K562 (cell line): ENCODE measurements around the gene NUDT14. TPM values are rescaled to one million over a fixed set of nuclear protein-coding genes. Genes with fewer than 3 reads are reported as not detected.

Experiments
- ATAC-seq: fragments of 200-7000 bp; cut with Tn5 transposase; 3 replicates; pipeline ENCODE4 v1.9.1; 2020; ENCODE audit warnings: moderate library complexity
- BruUV-seq: library from RNA; stranded (reverse); fragments of 400-500 nt; replicated peaks from 2 replicates; lab custom pipeline; 2021; lab: Mats Ljungman, UMichigan
- CTCF ChIA-PET: fragments of 300-600 bp; formaldehyde crosslinking; extraction: SDS; loops from one replicate; lab custom pipeline; 2021; ENCODE audit warnings: low intra/inter-chr PET ratio; lab: Yijun Ruan, JAX
- POLR2A ChIA-PET: fragments of 300-600, 350-650 bp; sonication (Branson Sonifier 250); formaldehyde crosslinking; extraction: SDS; loops from one replicate; lab custom pipeline; 2021; ENCODE audit warnings: antibody characterized with exemption, inconsistent platforms; lab: Yijun Ruan, JAX
- DNase-seq, 4 experiments: peaks; one replicate each; pipeline versions ENCODE4 v3.0.0 to v3.0.0-alpha.2; 2011 to 2018; ENCODE audit warnings: low spot score in 3 of 4, mixed read lengths in 3 of 4; ENCODE audit errors: extremely low read depth in 1 of 4
- FAIRE-seq: peaks from 2 replicates; lab custom pipeline; 2011; peaks lifted over from hg19 to GRCh38; lab: Jason Lieb, UNC
- H2AFZ ChIP-seq: 2 replicates; pipeline ENCODE4 v1.6.0; 2011; ENCODE audit warnings: low read depth, low read length, control low read depth, inconsistent platforms
- H3K27ac ChIP-seq: fragments of 200-600 bp; 3 replicates; pipeline ENCODE4 v1.8.0; 2011; ENCODE audit warnings: low read depth, mild to moderate bottlenecking, control low read depth, inconsistent platforms, low read length, moderate library complexity, mixed read lengths; ENCODE audit errors: extremely low read depth
- H3K27me3 ChIP-seq, 2 experiments: fragments of 300-600 bp in 1 of 2; 2 replicates in 1 of 2; 3 replicates in 1 of 2; pipeline versions ENCODE4 v1.6.0 to v1.8.0; 2011; ENCODE audit warnings: inconsistent platforms in 2 of 2, low read length in 2 of 2, mild to moderate bottlenecking in 1 of 2, mixed read lengths in 1 of 2, moderate library complexity in 1 of 2; ENCODE audit not compliant: control insufficient read depth in 2 of 2, insufficient read depth in 2 of 2
- H3K36me3 ChIP-seq: fragments of 300-600 bp; 3 replicates; pipeline ENCODE4 v1.8.0; 2011; ENCODE audit warnings: mild to moderate bottlenecking, low read length, inconsistent platforms; ENCODE audit not compliant: control insufficient read depth, insufficient read depth
- H3K4me1 ChIP-seq, 2 experiments: fragments of 200-600 bp in 1 of 2; replicated peaks in 1 of 2; 2 replicates in 1 of 2; 3 replicates in 1 of 2; pipeline versions ENCODE4 v1.5.1 to v1.8.0; 2011; ENCODE audit warnings: inconsistent platforms in 2 of 2, low read length in 2 of 2, mild to moderate bottlenecking in 1 of 2, mixed read lengths in 1 of 2, moderate library complexity in 1 of 2; ENCODE audit not compliant: control insufficient read depth in 2 of 2, insufficient read depth in 2 of 2
- H3K4me2 ChIP-seq: 2 replicates; pipeline ENCODE4 v1.6.1; 2011; ENCODE audit warnings: low read length, control low read depth, inconsistent platforms, mixed read lengths; ENCODE audit not compliant: insufficient read depth
- H3K4me3 ChIP-seq: fragments of 200-600 bp; sonication (generic), shearing (Covaris generic); 2 replicates; pipeline ENCODE4 v1.5.1; 2016; ENCODE audit warnings: control low read depth, inconsistent platforms
- H3K79me2 ChIP-seq: fragments of 200-600 bp; 3 replicates; pipeline ENCODE4 v1.8.0; 2011; ENCODE audit warnings: low read length, inconsistent platforms; ENCODE audit not compliant: control insufficient read depth, insufficient read depth
- H3K9ac ChIP-seq, 2 experiments: 2 replicates each; pipeline versions ENCODE4 v1.6.0 to v1.6.1; 2011; ENCODE audit warnings: low read depth in 2 of 2, low read length in 2 of 2, control low read depth in 1 of 2, inconsistent platforms in 1 of 2, mild to moderate bottlenecking in 1 of 2, mixed read lengths in 1 of 2; ENCODE audit not compliant: insufficient read depth in 1 of 2
- H3K9me1 ChIP-seq: one replicate; pipeline ENCODE4 v1.6.0; 2011; ENCODE audit warnings: inconsistent platforms, mild to moderate bottlenecking, low read length, moderate library complexity; ENCODE audit not compliant: control insufficient read depth, insufficient read depth
- H3K9me3 ChIP-seq: replicated peaks from 2 replicates; pipeline ENCODE4 v1.5.1; 2011; ENCODE audit warnings: low read depth, low read length, inconsistent platforms; ENCODE audit not compliant: control insufficient read depth, insufficient read depth
- H4K20me1 ChIP-seq: replicated peaks from 2 replicates; pipeline ENCODE4 v1.6.1; 2011; ENCODE audit warnings: low read length, inconsistent platforms, mixed read lengths; ENCODE audit not compliant: control insufficient read depth, insufficient read depth
- DMBX1 ChIP-seq: fragments of 250-450 bp; sonication (Bioruptor Pico); IDR thresholded peaks from 2 replicates; pipeline ENCODE4 v1.8.0; 2022; ENCODE audit warnings: inconsistent platforms, mild to moderate bottlenecking, moderate library complexity, borderline replicate concordance
- ESRRA ChIP-seq: fragments of 450-650 bp; IDR thresholded peaks from 2 replicates; pipeline ENCODE4 v1.6.1; 2014; ENCODE audit warnings: low read depth, mild to moderate bottlenecking, moderate library complexity, borderline replicate concordance
- GTF2B ChIP-seq: IDR thresholded peaks from 2 replicates; pipeline ENCODE4 v1.6.1; 2011; ENCODE audit not compliant: insufficient read length; ENCODE audit errors: extremely low read depth
- HCFC1 ChIP-seq: IDR thresholded peaks from 2 replicates; pipeline ENCODE4 v1.6.1; 2012; ENCODE audit warnings: low read depth, low read length, improper control_type of control experiment
- HEY1 ChIP-seq: fragments of 250-450 bp; sonication (Bioruptor Pico); IDR thresholded peaks from 2 replicates; pipeline ENCODE4 v1.5.0; 2020; ENCODE audit warnings: mild to moderate bottlenecking, moderate library complexity, borderline replicate concordance
- HMBOX1 ChIP-seq: sonication (generic); IDR thresholded peaks from 2 replicates; pipeline ENCODE4 v1.6.1; 2016
- KLF6 ChIP-seq: fragments of 250-450 bp; sonication (Bioruptor Pico); IDR thresholded peaks from 2 replicates; pipeline ENCODE4 v1.4.0; 2020; ENCODE audit warnings: mild to moderate bottlenecking, moderate library complexity, borderline replicate concordance
- MCM3 ChIP-seq: fragments of 450-650 bp; IDR thresholded peaks from 2 replicates; pipeline ENCODE4 v1.6.1; 2016
- MYBL2 ChIP-seq, 2 experiments: fragments of 450-650 bp in 1 of 2; sonication (generic) in 1 of 2; formaldehyde crosslinking in 1 of 2; IDR thresholded peaks; 2 replicates each; pipeline versions ENCODE4 v1.6.1 to v1.8.1; 2017 to 2022; ENCODE audit warnings: borderline replicate concordance in 1 of 2, inconsistent platforms in 1 of 2, low read depth in 1 of 2, mild to moderate bottlenecking in 1 of 2, missing genetic modification reagents in 1 of 2, moderate library complexity in 1 of 2
- NKRF ChIP-seq: fragments of 450-650 bp; IDR thresholded peaks from 2 replicates; pipeline ENCODE4 v1.6.1; 2016; ENCODE audit warnings: borderline replicate concordance
- PRPF4 ChIP-seq: fragments of 200-400 bp; formaldehyde crosslinking; IDR thresholded peaks from one replicate; pipeline ENCODE4 v1.6.1; 2017; ENCODE audit warnings: low read length, low read depth, mild to moderate bottlenecking; ENCODE audit not compliant: insufficient read depth, poor library complexity, severe bottlenecking
- THRAP3 ChIP-seq: fragments of 450-650 bp; IDR thresholded peaks from 2 replicates; pipeline ENCODE4 v1.6.1; 2016; ENCODE audit warnings: mild to moderate bottlenecking, inconsistent platforms, borderline replicate concordance
- ZKSCAN1 ChIP-seq: fragments of 150-350 bp; IDR thresholded peaks from 2 replicates; pipeline ENCODE4 v1.6.1; 2016; ENCODE audit warnings: low read depth, low read length
- ZNF311 ChIP-seq: fragments of 250-450 bp; sonication (Bioruptor Pico); IDR thresholded peaks from 2 replicates; pipeline ENCODE4 v1.4.0; 2020; ENCODE audit warnings: mild to moderate bottlenecking, moderate library complexity
- ZNF316 ChIP-seq: fragments of 450-650 bp; IDR thresholded peaks from 2 replicates; pipeline ENCODE4 v1.6.1; 2016
- WGBS: fragments of 100-300 bp; shearing (Covaris generic); methylation state at CpG from one replicate; pipeline ENCODE4 v1.1.6; 2016; ENCODE audit warnings: low coverage, mixed read lengths; ENCODE audit not compliant: insufficient coverage; ENCODE audit errors: missing lambda C conversion rate; 5-methylcytosine and 5-hydroxymethylcytosine counted together
- in situ Hi-C: fragments of 300-500 bp; cut with MboI; formaldehyde crosslinking; loops from 4 replicates; pipeline ENCODE4 v1.15.0; 2018; ENCODE audit warnings: inconsistent platforms, mixed read lengths
- intact Hi-C: fragments of 100-400 bp; cut with micrococcal nuclease; formaldehyde crosslinking; loops from 2 replicates; pipeline ENCODE4 v1.14.2; 2022
- polyA plus RNA-seq, 8 experiments: library from polyadenylated mRNA; depleted of rRNA in 4 of 8; stranded (reverse) in 5 of 8; unstranded in 3 of 8; fragments of >200 nt; fragmentation: Nextera tagmentation in 2 of 8; fragmentation: Illumina TruSeq in 1 of 8; extraction: Ambion mirVana in 2 of 8; extraction: Trizol in 1 of 8; gene quantifications; 2 replicates each; pipeline versions ENCODE4 v1.2.1 to v1.2.3, GENCODE V29; 2011 to 2014; ENCODE audit warnings: inconsistent platforms in 1 of 8, missing spikeins in 1 of 8
- total RNA-seq, 7 experiments: library from RNA; depleted of rRNA in 6 of 7; stranded (reverse); fragments of >200 nt in 6 of 7; fragmentation: Illumina TruSeq in 2 of 7; extraction: Trizol in 2 of 7; gene quantifications; 2 replicates each; pipeline versions ENCODE4 v1.2.1 to v1.2.3, GENCODE V29; 2011 to 2021; ENCODE audit warnings: low replicate concordance in 1 of 7

NUDT14 gene
- total and polyA plus RNA-seq, 9 of the 15 experiments (the other 6 are each of a cell fraction or from before 2014, with no cell fraction given): 0.14 to 16.3 (median 8.2) TPM

- FAIRE-seq: no peak
- ChIA-PET CTCF (no interaction called here), POLR2A (interaction anchor here (1.1 kb wide), 1 partner anchor 16 kb away, joined by 3 read pairs; no protein-coding TSS in a partner anchor)
- no peak overlapping the region for H3K4me3 ChIP-seq
- H3K79me2 ChIP-seq: no peaks in the 10 kb centered on the region
- no peaks in the 10 kb centered on the region for H4K20me1 ChIP-seq
- no peaks in the 10 kb centered on the region for H3K9me1 ChIP-seq
- H3K9ac ChIP-seq: no peak overlapping the region
- H3K27ac ChIP-seq: no peak overlapping the region
- DNase-seq: no peak
- intact Hi-C loops: no loop called here
- TF ChIP-seq KLF6 (CRISPR knock-in tag) (no peak), THRAP3 (no peak), ZNF311 (no peak), HCFC1 (no peak), MYBL2 (IDR thresholded peaks at IDR 0.05; ENCODE audit: low read depth) (no peak), MYBL2 (CRISPR knock-in tag; IDR thresholded peaks at IDR 0.05; ENCODE audit: borderline replicate concordance) (no peak), ESRRA (no peak), ZKSCAN1 (no peak), ZNF316 (no peak), NKRF (no peak), HMBOX1 (no peak), HEY1 (CRISPR knock-in tag) (no peak), GTF2B (no peak), PRPF4 (no peak), DMBX1 (CRISPR knock-in tag) (no peak), MCM3 (no peak)
- no peak for ATAC-seq
- peaks cover 0 to 7% of the 10 kb centered on the region in 2 experiments; a peak in 1 of 5 replicates for H3K4me1 ChIP-seq
- no peaks in the 10 kb centered on the region for H3K9me3 ChIP-seq
- H2AFZ ChIP-seq: no peak overlapping the region
- peaks cover 29% of the 10 kb centered on the region; the same call in 1 of the 3 replicates for H3K36me3 ChIP-seq
- H3K27me3 ChIP-seq: no peaks in the 10 kb centered on the region
- BruUV-seq: no TSS peak
- 96% methylated on average over 15 of the region's 16 CpGs for WGBS
- H3K4me2 ChIP-seq: no peak overlapping the region
- in situ Hi-C loops: no loop called here
Observed at GRCh38 chr14:105223260-105223659, 42.1 kb upstream of the NUDT14 start.
